IMR-90 (cell line): ENCODE data around the gene PTPRF. TPM values are rescaled to one million over a fixed set of nuclear protein-coding genes. Genes with fewer than 3 reads are reported as not detected.

Experiments used
- ATAC-seq: fragments of 200-7000 bp; cut with Tn5 transposase; 2 replicates; pipeline ENCODE4 v1.9.1; 2020; ENCODE audit warnings: low read depth, mild to moderate bottlenecking, moderate library complexity
- BruUV-seq: library from RNA; stranded (reverse); fragments of 400-500 nt; replicated peaks from 2 replicates; lab custom pipeline; 2021; lab: Mats Ljungman, UMichigan
- CTCF ChIA-PET: fragments of 300-600 bp; formaldehyde crosslinking; extraction: SDS; loops from one replicate; lab custom pipeline; 2021; ENCODE audit warnings: antibody characterized with exemption; lab: Yijun Ruan, JAX
- POLR2A ChIA-PET: fragments of 300-600 bp; sonication (Branson Sonifier 250); formaldehyde crosslinking; loops from one replicate; lab custom pipeline; 2022; ENCODE audit warnings: antibody characterized with exemption; ENCODE audit not compliant: unreplicated experiment; lab: Charles Lee
- DNase-seq: peaks from one replicate; pipeline ENCODE4 v3.0.0; 2013
- H2AFZ ChIP-seq: replicated peaks from 2 replicates; pipeline ENCODE3; 2013; ENCODE audit warnings: low read length, mild to moderate bottlenecking; ENCODE audit not compliant: poor library complexity
- H2AK5ac ChIP-seq: 2 replicates; pipeline ENCODE4 v1.6.1; 2013; ENCODE audit warnings: low read depth, low read length, inconsistent platforms
- H2AK9ac ChIP-seq: replicated peaks from 2 replicates; pipeline ENCODE3; 2013; ENCODE audit warnings: mild to moderate bottlenecking, low read depth, low read length, moderate library complexity; ENCODE audit not compliant: poor library complexity
- H2BK120ac ChIP-seq: 2 replicates; pipeline ENCODE4 v1.6.1; 2013; ENCODE audit warnings: low read depth, low read length, inconsistent platforms
- H2BK15ac ChIP-seq: 3 replicates; pipeline ENCODE4 v1.6.1; 2013; ENCODE audit warnings: low read depth, low read length, inconsistent platforms
- H2BK20ac ChIP-seq: 2 replicates; pipeline ENCODE4 v1.6.1; 2013; ENCODE audit warnings: low read depth, mild to moderate bottlenecking, inconsistent platforms, low read length, moderate library complexity
- H2BK5ac ChIP-seq: 2 replicates; pipeline ENCODE4 v1.6.1; 2013; ENCODE audit warnings: mild to moderate bottlenecking, low read depth, low read length, inconsistent platforms; ENCODE audit not compliant: poor library complexity, severe bottlenecking
- H3K14ac ChIP-seq: replicated peaks from 2 replicates; pipeline ENCODE4 v1.6.1; 2013; ENCODE audit warnings: low read depth, low read length, inconsistent platforms
- H3K18ac ChIP-seq: 2 replicates; pipeline ENCODE4 v1.6.1; 2013; ENCODE audit warnings: low read depth, low read length, control low read depth
- H3K23ac ChIP-seq: 2 replicates; pipeline ENCODE4 v1.6.1; 2013; ENCODE audit warnings: low read depth, low read length, inconsistent platforms
- H3K27ac ChIP-seq: 2 replicates; pipeline ENCODE4 v1.5.1; 2013; ENCODE audit warnings: mild to moderate bottlenecking, control low read depth, low read length; ENCODE audit not compliant: insufficient read depth
- H3K27me3 ChIP-seq: 2 replicates; pipeline ENCODE4 v1.6.1; 2013; ENCODE audit warnings: low read length; ENCODE audit not compliant: control insufficient read depth, insufficient read depth
- H3K36me3 ChIP-seq: 2 replicates; pipeline ENCODE4 v1.6.1; 2013; ENCODE audit warnings: low read length, mixed read lengths; ENCODE audit not compliant: control insufficient read depth, insufficient read depth
- H3K4ac ChIP-seq: 2 replicates; pipeline ENCODE4 v1.6.1; 2013; ENCODE audit warnings: low read depth, low read length, inconsistent platforms
- H3K4me1 ChIP-seq: 2 replicates; pipeline ENCODE4 v1.6.1; 2013; ENCODE audit warnings: low read length, mixed read lengths; ENCODE audit not compliant: control insufficient read depth, insufficient read depth
- H3K4me2 ChIP-seq: 2 replicates; pipeline ENCODE4 v1.6.1; 2013; ENCODE audit warnings: low read depth, mild to moderate bottlenecking, control low read depth, low read length, moderate library complexity
- H3K4me3 ChIP-seq: 2 replicates; pipeline ENCODE4 v1.5.1; 2013; ENCODE audit warnings: low read depth, mild to moderate bottlenecking, control low read depth, low read length, moderate library complexity; ENCODE audit not compliant: insufficient read depth
- H3K56ac ChIP-seq: 2 replicates; pipeline ENCODE4 v1.6.1; 2013; ENCODE audit warnings: low read length, inconsistent platforms; ENCODE audit not compliant: insufficient read depth; ENCODE audit errors: extremely low read depth
- H3K79me1 ChIP-seq, 2 experiments: 2 replicates each; pipeline ENCODE4 v1.6.1; 2013; ENCODE audit warnings: low read length in 2 of 2, inconsistent platforms in 1 of 2, low read depth in 1 of 2
- H3K9ac ChIP-seq: 2 replicates; pipeline ENCODE4 v1.6.1; 2013; ENCODE audit warnings: low read depth, low read length, control low read depth
- H3K9me1 ChIP-seq: 2 replicates; pipeline ENCODE4 v1.6.1; 2013; ENCODE audit warnings: low read length, inconsistent platforms; ENCODE audit not compliant: insufficient read depth
- H3K9me3 ChIP-seq: 2 replicates; pipeline ENCODE4 v1.6.1; 2013; ENCODE audit warnings: low read length; ENCODE audit not compliant: control insufficient read depth, insufficient read depth
- H4K20me1 ChIP-seq: 2 replicates; pipeline ENCODE4 v1.6.1; 2013; ENCODE audit warnings: low read length, inconsistent platforms; ENCODE audit not compliant: insufficient read depth
- H4K5ac ChIP-seq: 2 replicates; pipeline ENCODE4 v1.6.1; 2013; ENCODE audit warnings: mild to moderate bottlenecking, low read depth, low read length, control low read depth
- H4K8ac ChIP-seq, 2 experiments: 2 replicates each; pipeline ENCODE4 v1.6.1; 2013; ENCODE audit warnings: low read depth in 2 of 2, low read length in 2 of 2, control low read depth in 1 of 2, inconsistent platforms in 1 of 2
- H4K91ac ChIP-seq: 2 replicates; pipeline ENCODE4 v1.6.1; 2013; ENCODE audit warnings: low read depth, low read length, inconsistent platforms; ENCODE audit not compliant: insufficient read depth
- CEBPB ChIP-seq: IDR thresholded peaks from 2 replicates; pipeline ENCODE4 v1.6.1; 2012; ENCODE audit warnings: low read depth, low read length, improper control_type of control experiment
- CTCF ChIP-seq: conservative IDR thresholded peaks from 2 replicates; pipeline ENCODE4 v1.5.1; 2012; ENCODE audit warnings: mild to moderate bottlenecking, low read depth, low read length, improper control_type of control experiment
- WGBS, 2 experiments: methylation state at CpG; one replicate each; pipeline versions ENCODE4 v1.1.5 to v1.1.7; 2013; ENCODE audit warnings: missing lambda C conversion rate in 2 of 2; ENCODE audit not compliant: insufficient read length in 1 of 2; ENCODE audit errors: extremely low coverage in 2 of 2; 5-methylcytosine and 5-hydroxymethylcytosine counted together
- dilution Hi-C: fragments of 300-500 bp; cut with HindIII; formaldehyde crosslinking; loops from one replicate; pipeline ENCODE4 v1.14.3; 2018; ENCODE audit warnings: low sequenced_read_pairs; ENCODE audit not compliant: unreplicated experiment
- in situ Hi-C: fragments of 300-500 bp; cut with MboI; formaldehyde crosslinking; loops from 3 replicates; pipeline ENCODE4 v1.14.3; 2019; ENCODE audit warnings: low sequenced_read_pairs, inconsistent platforms, mixed read lengths
- intact Hi-C: fragments of 100-400 bp; cut with micrococcal nuclease; formaldehyde crosslinking; loops from 2 replicates; pipeline ENCODE4 v1.10.0; 2022
- polyA plus RNA-seq, 3 experiments: library from polyadenylated mRNA; depleted of rRNA; stranded (reverse); fragments of >200 nt; gene quantifications; 2 replicates each; pipeline ENCODE4 v1.2.3, GENCODE V29; 2012; ENCODE audit warnings: low replicate concordance in 1 of 3
- total RNA-seq: library from RNA; depleted of rRNA; stranded (reverse); fragments of >200 nt; gene quantifications from 2 replicates; pipeline ENCODE4 v1.2.3, GENCODE V29; 2012

The PTPRF gene
- total and polyA plus RNA-seq, 2 of the 4 experiments (the other 2 are of a cell fraction): 25.8 to 92.3 TPM

DNA sequence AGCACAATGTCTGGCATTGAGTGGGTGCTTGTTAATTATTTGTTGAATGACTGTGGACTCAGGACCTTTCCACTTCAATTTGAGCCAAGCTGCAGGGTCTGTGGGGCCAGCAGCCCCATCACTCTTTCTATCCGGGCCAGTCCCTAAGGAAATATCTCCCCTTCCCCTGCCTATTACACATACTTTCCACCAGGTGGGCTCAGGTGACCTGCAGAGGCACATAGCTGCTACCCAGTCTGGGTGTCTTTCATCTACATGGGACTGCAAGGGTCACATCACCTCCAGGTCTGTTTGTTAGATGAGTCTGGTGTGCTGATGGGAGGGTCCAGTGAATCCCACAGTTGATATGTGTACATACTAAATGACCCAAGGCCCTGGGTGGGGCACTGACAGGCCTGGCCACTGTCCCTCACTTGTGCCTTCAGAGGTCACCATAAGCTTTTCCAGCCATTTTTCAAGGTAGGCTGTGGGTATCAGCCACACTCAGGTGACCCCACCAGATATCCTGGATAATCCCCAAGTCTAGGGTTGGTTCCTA lies 59.8 kb downstream of the PTPRF start:
- no peak overlapping the region for H2BK5ac ChIP-seq
- in situ Hi-C loops: no loop called here
- H3K9ac ChIP-seq: no peak overlapping the region
- H3K18ac ChIP-seq: no peak overlapping the region
- no peak overlapping the region for H2BK120ac ChIP-seq
- H3K4ac ChIP-seq: no peak overlapping the region
- no peaks in the 10 kb centered on the region for H3K9me3 ChIP-seq
- H3K23ac ChIP-seq: no peak overlapping the region
- peaks cover 41% of the 10 kb centered on the region for H3K36me3 ChIP-seq
- no peak for ATAC-seq
- dilution Hi-C loops: no loop called here
- peaks cover 4% of the 10 kb centered on the region; the same call in 1 of the 2 replicates for H4K20me1 ChIP-seq
- TF ChIP-seq CTCF: peak; percentile 16; the same call in 1 of the 2 replicates
- no peak for TF ChIP-seq CEBPB
- H4K5ac ChIP-seq: no peak overlapping the region
- H2AFZ ChIP-seq: no peak overlapping the region
- ChIA-PET POLR2A (no interaction called here), CTCF (no interaction called here)
- intact Hi-C loops: no loop called here
- H3K9me1 ChIP-seq: peaks cover 13% of the 10 kb centered on the region; the same call in 1 of the 2 replicates
- no peaks in the 10 kb centered on the region for H3K27me3 ChIP-seq
- no peak overlapping the region for H2BK20ac ChIP-seq
- H4K8ac ChIP-seq: no peak overlapping the region
- H3K79me1 ChIP-seq: peaks cover 24 to 49% of the 10 kb centered on the region in 2 experiments
- no peak overlapping the region for H3K56ac ChIP-seq
- H2BK15ac ChIP-seq: no peak overlapping the region
- no peak overlapping the region for H2AK5ac ChIP-seq
- DNase-seq: no peak
- H3K14ac ChIP-seq: no peak overlapping the region
- peaks cover 8% of the 10 kb centered on the region for H3K4me1 ChIP-seq
- WGBS, 2 experiments: 83% methylated on average over 1 of the region's 1 CpG; no CpG with 5 or more reads in 1 of the 2 experiments
- BruUV-seq: no TSS peak
- H4K91ac ChIP-seq: no peak overlapping the region
- no peak overlapping the region for H3K4me3 ChIP-seq
- H3K27ac ChIP-seq: no peak overlapping the region
- H3K4me2 ChIP-seq: no peak overlapping the region
- H2AK9ac ChIP-seq: no peak overlapping the region
